Measurements from ENCODE around the gene MVB12B.

DNA sequence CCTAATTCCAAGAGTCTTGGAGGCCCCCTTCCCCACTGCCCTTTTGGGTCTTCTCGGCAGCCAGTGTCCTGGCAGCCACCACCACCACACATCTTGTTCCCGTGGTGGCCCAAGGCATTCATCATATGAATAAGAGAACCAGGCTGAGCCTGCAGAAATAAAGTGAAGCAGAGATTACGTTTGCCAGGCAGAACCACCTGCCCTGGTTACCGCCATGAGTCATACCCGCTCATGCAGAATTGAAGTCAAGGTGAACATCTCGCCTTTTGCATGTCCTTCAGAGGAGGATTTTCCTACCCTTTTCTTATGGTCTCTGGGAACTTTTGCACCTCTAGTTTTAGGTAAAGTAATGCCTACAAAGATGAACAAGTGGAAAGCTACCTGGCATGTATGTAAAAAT lies 167.6 kb downstream of the MVB12B start:
- TF ChIP-seq CTCF (IDR thresholded peaks at IDR 0.05 in 8 of 11, conservative IDR thresholded peaks at IDR 0.05 in 3 of 11) (no peak), POLR2A (IDR thresholded peaks at IDR 0.05) (no peak)
